ENCODE measurements around the gene L3HYPDH. TPM values are rescaled to one million over a fixed set of nuclear protein-coding genes. Genes with fewer than 3 reads are reported as not detected.

Gene L3HYPDH
- total RNA-seq, 1 experiment from 2014 or later: 60.5 TPM

GRCh38 chr14:59429790-59430189, 54.4 kb downstream of the L3HYPDH start:
- H3K4me1 ChIP-seq (ENCODE audit: low read length): peaks cover 15% of the 10 kb centered on the region
- H3K4me2 ChIP-seq (ENCODE audit: low read depth, low read length, poor library complexity, severe bottlenecking): no peak overlapping the region
- DNase-seq: no peak
- H3K27ac ChIP-seq (ENCODE audit: low read length): no peak overlapping the region
- H2AFZ ChIP-seq (ENCODE audit: low read length): no peak overlapping the region
- H3K4me3 ChIP-seq (ENCODE audit: low read length): no peak overlapping the region
- no peaks in the 10 kb centered on the region for H3K9me3 ChIP-seq (ENCODE audit: low read length)
- H4K20me1 ChIP-seq (ENCODE audit: insufficient read depth, low read depth, low read length): no peaks in the 10 kb centered on the region
- no peaks in the 10 kb centered on the region for H3K27me3 ChIP-seq (ENCODE audit: low read length)
- H3K36me3 ChIP-seq (ENCODE audit: insufficient read depth, low read length): no peaks in the 10 kb centered on the region
- no peaks in the 10 kb centered on the region for H3K9me2 ChIP-seq (replicated peaks; ENCODE audit: insufficient read depth, low read length)
- H3K79me2 ChIP-seq (ENCODE audit: low read length): no peaks in the 10 kb centered on the region
- no peak overlapping the region for H3K9ac ChIP-seq (ENCODE audit: low read length)

DNA sequence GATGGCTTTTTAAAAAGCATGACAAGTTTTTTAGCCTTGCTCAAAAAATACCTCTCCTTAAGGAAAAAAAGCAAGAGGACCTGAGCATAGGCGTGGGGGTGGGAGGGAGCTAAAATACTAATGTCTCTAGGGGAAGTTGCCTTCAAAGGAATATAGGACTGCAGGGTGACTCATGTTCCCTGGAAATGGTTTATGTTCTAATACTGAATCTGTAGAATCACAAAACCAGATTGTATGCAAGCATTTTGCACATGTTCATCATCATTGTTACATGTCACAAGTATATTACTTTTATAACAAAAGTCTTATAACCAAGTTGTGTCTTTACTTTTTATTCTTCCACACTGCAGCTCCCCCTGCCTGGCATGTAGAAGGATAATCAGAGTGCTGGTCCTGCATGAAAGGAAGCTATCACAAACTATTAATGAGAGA, 55.6 kb downstream of the L3HYPDH start:
- Histone ChIP-seq H3K79me2 (ENCODE audit: low read length) (no peaks in the 10 kb centered on the region), H4K20me1 (ENCODE audit: insufficient read depth, low read depth, low read length) (no peaks in the 10 kb centered on the region), H3K9me2 (replicated peaks; ENCODE audit: insufficient read depth, low read length) (no peaks in the 10 kb centered on the region), H3K27ac (ENCODE audit: low read length) (no peak overlapping the region), H3K9ac (ENCODE audit: low read length) (no peak overlapping the region), H3K4me1 (ENCODE audit: low read length) (peaks cover 15% of the 10 kb centered on the region), H2AFZ (ENCODE audit: low read length) (no peak overlapping the region), H3K36me3 (ENCODE audit: insufficient read depth, low read length) (no peaks in the 10 kb centered on the region), H3K4me2 (ENCODE audit: low read depth, low read length, poor library complexity, severe bottlenecking) (no peak overlapping the region), H3K27me3 (ENCODE audit: low read length) (no peaks in the 10 kb centered on the region), H3K4me3 (ENCODE audit: low read length) (no peak overlapping the region), H3K9me3 (ENCODE audit: low read length) (no peaks in the 10 kb centered on the region)
- no peak for DNase-seq

DNA sequence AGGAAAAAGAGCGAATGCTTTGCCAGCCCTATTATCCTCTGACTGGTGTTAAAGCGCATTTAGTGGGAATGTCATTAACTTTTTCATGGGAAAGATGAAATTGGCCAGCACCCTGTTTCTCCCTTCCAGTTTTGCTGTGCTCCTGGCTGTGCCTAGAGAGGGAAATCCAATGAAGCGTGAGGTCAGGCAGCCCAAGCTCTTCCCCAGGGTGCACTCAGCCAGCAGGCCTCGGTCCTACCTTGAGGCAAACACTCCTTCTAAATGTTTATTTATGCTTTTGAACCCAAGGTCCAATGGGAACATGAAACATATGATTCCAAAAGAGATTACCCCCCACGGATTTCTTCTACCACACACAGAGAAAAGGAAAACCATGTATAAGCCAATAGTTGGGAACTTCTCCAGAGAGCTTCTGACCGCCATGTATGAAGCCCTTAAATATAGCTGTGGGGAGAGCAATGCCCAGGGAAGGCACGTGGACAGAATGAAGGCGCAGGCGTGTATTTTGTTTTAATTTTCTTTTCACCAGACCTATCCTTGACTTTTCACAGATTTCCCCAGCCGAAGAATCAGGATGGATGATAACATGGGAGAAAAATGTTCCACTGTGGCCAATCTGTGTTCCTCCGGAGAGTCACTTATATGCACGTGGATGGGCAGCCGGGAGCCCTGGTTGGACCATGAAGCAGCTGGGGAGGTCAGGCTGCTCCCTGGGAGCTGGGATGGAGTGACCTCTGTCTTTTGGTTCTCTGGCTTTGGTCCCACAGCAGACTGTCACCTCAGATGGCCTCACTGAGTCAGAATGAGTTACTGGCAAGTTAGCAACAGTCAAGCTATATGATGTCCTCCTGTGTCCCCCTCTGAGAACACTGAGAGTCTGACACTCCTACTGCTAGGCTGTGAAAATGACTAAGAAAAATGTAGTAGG, 56.3 kb downstream of the L3HYPDH start:
- no peaks in the 10 kb centered on the region for H3K27me3 ChIP-seq (ENCODE audit: low read length)
- no peak for DNase-seq
- H3K27ac ChIP-seq (ENCODE audit: low read length): no peak overlapping the region
- H4K20me1 ChIP-seq (ENCODE audit: insufficient read depth, low read depth, low read length): no peaks in the 10 kb centered on the region
- peaks cover 18% of the 10 kb centered on the region for H3K4me1 ChIP-seq (ENCODE audit: low read length)
- no peak overlapping the region for H3K4me2 ChIP-seq (ENCODE audit: low read depth, low read length, poor library complexity, severe bottlenecking)
- no peak overlapping the region for H3K4me3 ChIP-seq (ENCODE audit: low read length)
- H3K9me2 ChIP-seq (replicated peaks; ENCODE audit: insufficient read depth, low read length): no peaks in the 10 kb centered on the region
- no peak overlapping the region for H2AFZ ChIP-seq (ENCODE audit: low read length)
- no peaks in the 10 kb centered on the region for H3K79me2 ChIP-seq (ENCODE audit: low read length)
- no peaks in the 10 kb centered on the region for H3K9me3 ChIP-seq (ENCODE audit: low read length)
- H3K9ac ChIP-seq (ENCODE audit: low read length): no peak overlapping the region
- H3K36me3 ChIP-seq (ENCODE audit: insufficient read depth, low read length): no peaks in the 10 kb centered on the region

DNA sequence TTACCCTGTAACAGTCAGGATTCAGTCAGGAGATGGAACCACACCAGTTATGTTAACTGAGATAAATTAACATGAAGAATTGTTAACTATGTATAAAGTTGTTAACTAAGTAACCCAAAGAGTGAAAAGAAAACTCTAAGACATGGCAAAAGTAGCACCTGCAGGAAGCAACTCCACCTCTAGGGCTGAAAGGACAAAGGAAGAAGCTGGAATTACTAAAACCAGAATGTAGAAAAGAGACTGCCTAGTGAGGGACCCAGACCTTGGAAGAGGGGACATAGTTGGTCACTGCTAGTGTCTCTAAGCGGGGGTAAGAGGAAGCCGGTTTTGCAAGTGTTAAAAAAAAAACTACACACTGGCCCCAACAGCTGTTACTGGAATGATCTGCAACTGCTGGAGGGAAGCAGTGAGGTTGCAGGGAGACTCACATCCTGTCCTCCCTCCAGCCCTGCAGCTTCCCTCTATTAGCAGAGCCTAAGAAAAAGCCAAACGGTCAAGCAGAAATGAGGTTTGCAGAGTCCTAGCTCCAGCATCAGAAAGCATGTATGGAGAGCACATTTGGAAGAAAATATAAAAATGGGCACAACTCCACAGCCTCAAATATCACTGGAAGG, 58.8 kb downstream of the L3HYPDH start:
- Histone ChIP-seq H3K4me2 (ENCODE audit: low read depth, low read length, poor library complexity, severe bottlenecking) (no peak overlapping the region), H3K4me1 (ENCODE audit: low read length) (peaks cover 32% of the 10 kb centered on the region), H3K9me3 (ENCODE audit: low read length) (no peaks in the 10 kb centered on the region), H3K79me2 (ENCODE audit: low read length) (no peaks in the 10 kb centered on the region), H3K36me3 (ENCODE audit: insufficient read depth, low read length) (no peaks in the 10 kb centered on the region), H3K9me2 (replicated peaks; ENCODE audit: insufficient read depth, low read length) (no peaks in the 10 kb centered on the region), H3K4me3 (ENCODE audit: low read length) (no peak overlapping the region), H3K27ac (ENCODE audit: low read length) (no peak overlapping the region), H3K27me3 (ENCODE audit: low read length) (no peaks in the 10 kb centered on the region), H4K20me1 (ENCODE audit: insufficient read depth, low read depth, low read length) (no peaks in the 10 kb centered on the region), H3K9ac (ENCODE audit: low read length) (no peak overlapping the region), H2AFZ (ENCODE audit: low read length) (no peak overlapping the region)
- no peak for DNase-seq

DNA sequence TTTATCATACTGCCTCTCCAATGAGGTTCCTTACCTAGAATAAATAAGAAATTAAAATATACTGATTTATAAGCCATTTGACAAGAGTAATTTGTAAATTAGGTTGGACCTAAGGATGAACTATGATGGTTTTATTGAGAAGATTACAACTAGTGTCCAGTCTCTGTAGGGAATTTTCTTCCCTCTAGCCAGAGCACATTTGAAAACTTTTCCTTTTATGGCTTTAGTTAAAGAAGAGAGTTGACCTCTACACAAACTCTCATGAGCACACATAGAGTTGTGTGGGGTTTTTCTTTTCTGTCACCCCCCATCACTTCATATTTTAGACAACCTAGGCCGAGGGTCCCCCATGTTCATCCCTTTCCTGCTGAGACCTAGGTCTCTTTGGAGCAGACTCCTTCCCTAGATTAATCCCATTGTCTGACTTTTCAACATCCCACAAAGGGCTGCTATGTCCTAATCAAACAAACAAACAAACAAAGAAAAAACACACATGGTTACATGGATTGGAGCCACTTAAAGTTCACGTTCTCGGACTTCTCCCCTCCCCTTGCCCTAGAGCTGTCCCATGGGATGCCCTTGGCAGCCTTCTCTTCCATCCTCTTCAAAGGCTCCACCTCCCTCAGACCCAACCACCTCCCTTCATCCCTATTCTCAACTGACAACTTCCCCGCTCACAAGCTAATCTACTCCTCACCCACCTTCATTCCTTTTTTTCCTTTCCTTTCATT, 59.7 kb downstream of the L3HYPDH start:
- Histone ChIP-seq H3K36me3 (ENCODE audit: insufficient read depth, low read length) (no peaks in the 10 kb centered on the region), H2AFZ (ENCODE audit: low read length) (no peak overlapping the region), H3K4me3 (ENCODE audit: low read length) (no peak overlapping the region), H3K9me3 (ENCODE audit: low read length) (no peaks in the 10 kb centered on the region), H3K79me2 (ENCODE audit: low read length) (no peaks in the 10 kb centered on the region), H4K20me1 (ENCODE audit: insufficient read depth, low read depth, low read length) (no peaks in the 10 kb centered on the region), H3K9ac (ENCODE audit: low read length) (no peak overlapping the region), H3K27me3 (ENCODE audit: low read length) (no peaks in the 10 kb centered on the region), H3K27ac (ENCODE audit: low read length) (no peak overlapping the region), H3K4me1 (ENCODE audit: low read length) (peaks cover 25% of the 10 kb centered on the region), H3K4me2 (ENCODE audit: low read depth, low read length, poor library complexity, severe bottlenecking) (no peak overlapping the region), H3K9me2 (replicated peaks; ENCODE audit: insufficient read depth, low read length) (no peaks in the 10 kb centered on the region)
- no peak for DNase-seq

Other genes with a start within 250 kb of the L3HYPDH start
- 6.7 and 13.1 TPM in 2 replicates for gene GPR135, start 19.0 kb downstream of the L3HYPDH start, total RNA-seq (2014; rRNA removed; shearing (Covaris generic); ENCODE audit: low replicate concordance)
- 45.2 and 149 TPM in 2 replicates for gene JKAMP, start 109 bp upstream of the L3HYPDH start, total RNA-seq (2014; rRNA removed; shearing (Covaris generic); ENCODE audit: low replicate concordance)
- gene CCDC175, start 92.4 kb upstream of the L3HYPDH start, total RNA-seq (2014; rRNA removed; shearing (Covaris generic); ENCODE audit: low replicate concordance): not detected in 2 replicates

Data from Karpas-422 (cell line).